OCI-LY7 (cell line): Measurements from ENCODE around the gene CLIP3. TPM values are rescaled to one million over a fixed set of nuclear protein-coding genes. Genes with fewer than 3 reads are reported as not detected.
"Not testable (repeated sequence)": the region's sequence is repeated elsewhere in the genome, so short reads cannot be mapped to it uniquely, and the experiment has no call there.

Source experiments
- BruUV-seq: library from RNA; stranded (reverse); fragments of 400-500 nt; replicated peaks from 2 replicates; lab custom pipeline; 2021; lab: Mats Ljungman, UMichigan
- CTCF ChIA-PET: fragments of 300-600 bp; sonication (Branson Sonifier 250); formaldehyde crosslinking; loops from one replicate; lab custom pipeline; 2022; ENCODE audit warnings: antibody characterized with exemption; ENCODE audit not compliant: unreplicated experiment; lab: Charles Lee
- POLR2A ChIA-PET: fragments of 300-600 bp; sonication (Branson Sonifier 250); formaldehyde crosslinking; loops from one replicate; lab custom pipeline; 2022; ENCODE audit warnings: antibody characterized with exemption; lab: Charles Lee
- DNase-seq: peaks from one replicate; pipeline ENCODE4 v3.0.0-alpha.2; 2015; ENCODE audit warnings: low spot score
- H2AFZ ChIP-seq: fragments of 200-600 bp; sonication (generic), shearing (Covaris generic); 2 replicates; pipeline ENCODE4 v1.6.1; 2014; ENCODE audit warnings: mild to moderate bottlenecking, antibody characterized with exemption, low read length, moderate library complexity
- H3K27ac ChIP-seq: fragments of 200-600 bp; sonication (generic); 2 replicates; pipeline ENCODE4 v1.5.1; 2014; ENCODE audit warnings: mixed run types, low read depth, mild to moderate bottlenecking, moderate library complexity, low read length, inconsistent platforms; ENCODE audit not compliant: poor library complexity, severe bottlenecking
- H3K36me3 ChIP-seq: fragments of 200-600 bp; sonication (generic); 2 replicates; pipeline ENCODE4 v1.6.1; 2014; ENCODE audit warnings: mild to moderate bottlenecking, antibody characterized with exemption, low read length, moderate library complexity, mixed read lengths; ENCODE audit not compliant: insufficient read depth
- H3K4me1 ChIP-seq: fragments of 200-600 bp; sonication (generic); 2 replicates; pipeline ENCODE4 v1.5.1; 2014; ENCODE audit warnings: mild to moderate bottlenecking, low read length; ENCODE audit not compliant: insufficient read depth, poor library complexity, severe bottlenecking
- H3K4me2 ChIP-seq: fragments of 200-600 bp; sonication (generic); 2 replicates; pipeline ENCODE4 v1.6.1; 2014; ENCODE audit warnings: mild to moderate bottlenecking, low read length
- H3K4me3 ChIP-seq: fragments of 200-600 bp; sonication (generic); 2 replicates; pipeline ENCODE4 v1.5.1; 2014; ENCODE audit warnings: mild to moderate bottlenecking, low read depth, low read length; ENCODE audit not compliant: poor library complexity, severe bottlenecking
- H3K79me2 ChIP-seq: fragments of 200-600 bp; sonication (generic); 2 replicates; pipeline ENCODE4 v1.6.1; 2016; ENCODE audit warnings: low read depth, mild to moderate bottlenecking, low read length, moderate library complexity, mixed read lengths; ENCODE audit not compliant: insufficient read depth
- H3K9me2 ChIP-seq: fragments of 200-600 bp; sonication (generic); 2 replicates; pipeline ENCODE4 v1.6.1; 2016; ENCODE audit warnings: mild to moderate bottlenecking, low read length, mixed read lengths; ENCODE audit not compliant: insufficient read depth
- H3K9me3 ChIP-seq: fragments of 200-600 bp; sonication (generic); 2 replicates; pipeline ENCODE4 v1.6.1; 2014; ENCODE audit warnings: mild to moderate bottlenecking, mixed run types, low read length, mixed read lengths
- H4K20me1 ChIP-seq: fragments of 200-600 bp; sonication (generic); 2 replicates; pipeline ENCODE4 v1.6.1; 2014; ENCODE audit warnings: mild to moderate bottlenecking, antibody characterized with exemption, low read length, moderate library complexity, mixed read lengths; ENCODE audit not compliant: insufficient read depth
- EZH2phosphoT487 ChIP-seq: fragments of 200-600 bp; sonication (generic); IDR thresholded peaks from 2 replicates; pipeline ENCODE4 v1.6.1; 2018; ENCODE audit warnings: low read depth, borderline replicate concordance, mild to moderate bottlenecking, mixed run types, antibody characterized with exemption, low read length, moderate library complexity, mixed read lengths
- intact Hi-C: fragments of 100-400 bp; cut with micrococcal nuclease; formaldehyde crosslinking; loops from one replicate; pipeline ENCODE4 v1.10.0; 2022; ENCODE audit not compliant: unreplicated experiment
- total RNA-seq, 2 experiments: library from RNA; depleted of rRNA in 1 of 2; stranded (reverse); fragments of >200 nt in 1 of 2; shearing (Covaris generic) in 1 of 2; gene quantifications; 2 replicates each; pipeline ENCODE4 v1.2.3, GENCODE V29; 2014 to 2022
- TF ChIP-seq, protein P1 (sequence below): fragments of 200-600 bp; sonication (generic); conservative IDR thresholded peaks from 2 replicates; pipeline ENCODE4 v1.5.1; 2014; ENCODE audit warnings: mild to moderate bottlenecking, antibody characterized with exemption, low read length, moderate library complexity, mixed read lengths

Gene CLIP3
- total RNA-seq, 2 experiments from 2014 or later: 0.66 to 2.4 TPM

DNA sequence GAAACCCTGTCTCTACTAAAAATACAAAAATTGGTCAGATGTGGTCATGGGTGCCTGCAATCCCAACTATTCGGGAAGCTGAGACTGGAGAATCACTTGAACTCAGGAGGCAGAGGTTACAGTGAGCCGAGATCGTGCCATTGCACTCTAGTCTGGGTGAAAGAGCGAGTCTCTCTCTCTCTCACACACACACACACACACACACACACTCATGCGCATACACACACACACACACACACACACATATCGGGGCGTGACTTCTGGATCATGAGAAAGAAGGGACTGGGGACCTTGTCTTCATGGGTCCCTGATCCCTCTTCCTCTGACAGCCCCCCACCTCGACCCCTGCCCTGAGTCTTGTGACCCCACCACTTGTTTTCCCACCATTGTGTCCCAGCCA, 49.5 kb downstream of the CLIP3 start:
- Histone ChIP-seq H2AFZ (no peak overlapping the region), H4K20me1 (no peaks in the 10 kb centered on the region), H3K4me3 (no peak overlapping the region), H3K4me2 (no peak overlapping the region), H3K9me3 (no peaks in the 10 kb centered on the region), H3K4me1 (peaks cover 5% of the 10 kb centered on the region), H3K9me2 (no peaks in the 10 kb centered on the region), H3K27ac (no peak overlapping the region), H3K36me3 (no peaks in the 10 kb centered on the region), H3K79me2 (no peaks in the 10 kb centered on the region)
- DNase-seq: no peak
- POLR2A ChIA-PET: no interaction called here
- CTCF ChIA-PET: interaction anchor here (0.6 kb wide), 1 partner anchor 144 kb away, joined by 8 read pairs; no protein-coding TSS in a partner anchor
- TF ChIP-seq, protein P1, sequence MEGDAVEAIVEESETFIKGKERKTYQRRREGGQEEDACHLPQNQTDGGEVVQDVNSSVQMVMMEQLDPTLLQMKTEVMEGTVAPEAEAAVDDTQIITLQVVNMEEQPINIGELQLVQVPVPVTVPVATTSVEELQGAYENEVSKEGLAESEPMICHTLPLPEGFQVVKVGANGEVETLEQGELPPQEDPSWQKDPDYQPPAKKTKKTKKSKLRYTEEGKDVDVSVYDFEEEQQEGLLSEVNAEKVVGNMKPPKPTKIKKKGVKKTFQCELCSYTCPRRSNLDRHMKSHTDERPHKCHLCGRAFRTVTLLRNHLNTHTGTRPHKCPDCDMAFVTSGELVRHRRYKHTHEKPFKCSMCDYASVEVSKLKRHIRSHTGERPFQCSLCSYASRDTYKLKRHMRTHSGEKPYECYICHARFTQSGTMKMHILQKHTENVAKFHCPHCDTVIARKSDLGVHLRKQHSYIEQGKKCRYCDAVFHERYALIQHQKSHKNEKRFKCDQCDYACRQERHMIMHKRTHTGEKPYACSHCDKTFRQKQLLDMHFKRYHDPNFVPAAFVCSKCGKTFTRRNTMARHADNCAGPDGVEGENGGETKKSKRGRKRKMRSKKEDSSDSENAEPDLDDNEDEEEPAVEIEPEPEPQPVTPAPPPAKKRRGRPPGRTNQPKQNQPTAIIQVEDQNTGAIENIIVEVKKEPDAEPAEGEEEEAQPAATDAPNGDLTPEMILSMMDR: no peak
- TF ChIP-seq EZH2phosphoT487: no peak
- no TSS peak for BruUV-seq
- intact Hi-C loops: no loop called here

DNA sequence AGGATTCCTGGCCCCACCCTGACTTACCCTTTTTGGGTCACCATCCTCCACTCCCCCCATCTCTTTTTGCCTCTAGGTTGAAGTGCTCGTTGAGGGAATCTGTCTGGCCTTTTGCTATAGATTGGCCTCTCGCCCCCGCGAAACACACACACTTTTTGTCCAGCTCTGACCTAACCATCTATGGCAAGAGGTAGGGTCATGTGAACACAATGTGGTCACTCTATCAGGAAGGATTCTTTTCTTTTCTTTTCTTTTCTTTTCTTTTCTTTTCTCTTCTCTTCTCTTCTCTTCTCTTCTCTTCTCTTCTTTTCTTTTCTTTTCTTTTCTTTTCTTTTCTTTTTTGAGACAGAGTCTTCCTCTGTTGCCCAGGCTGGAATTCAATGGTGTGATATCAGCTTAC, 51.7 kb downstream of the CLIP3 start:
- CTCF ChIA-PET: not testable (repeated sequence)

DNA sequence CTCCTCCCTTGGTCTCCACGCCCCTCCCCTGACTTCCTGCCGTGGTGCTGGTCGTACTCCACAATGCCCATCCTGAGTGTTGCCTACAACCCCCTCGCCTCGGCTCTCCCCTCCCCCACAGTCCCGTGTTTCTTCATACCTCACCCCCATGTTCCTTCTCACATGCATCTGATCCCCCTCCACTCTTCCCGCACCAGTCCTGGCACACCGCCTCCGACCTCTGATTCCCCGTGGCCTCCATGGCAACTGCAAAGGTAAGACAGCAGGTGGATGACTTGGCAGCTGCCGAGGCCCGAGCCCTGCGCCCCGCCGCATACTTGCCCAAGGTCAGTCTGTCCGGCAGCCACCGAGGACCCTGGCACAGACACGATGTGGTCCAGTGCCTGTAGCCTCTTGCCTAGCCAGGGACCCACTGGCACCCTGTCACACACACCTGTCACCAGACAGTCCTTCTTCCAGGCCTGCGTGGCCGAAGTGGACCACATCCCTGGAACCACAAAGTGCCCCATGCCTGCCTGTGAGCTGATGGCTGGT, 53.8 kb downstream of the CLIP3 start:
- no TSS peak for BruUV-seq
- TF ChIP-seq, protein P1: no peak
- no peak for TF ChIP-seq EZH2phosphoT487
- intact Hi-C loops: no loop called here
- H3K9me3 ChIP-seq: no peaks in the 10 kb centered on the region
- H2AFZ ChIP-seq: no peak overlapping the region
- H3K27ac ChIP-seq: no peak overlapping the region
- ChIA-PET POLR2A (no interaction called here), CTCF (no interaction called here)
- no peaks in the 10 kb centered on the region for H3K9me2 ChIP-seq
- H4K20me1 ChIP-seq: no peaks in the 10 kb centered on the region
- no peaks in the 10 kb centered on the region for H3K79me2 ChIP-seq
- DNase-seq: no peak
- H3K36me3 ChIP-seq: no peaks in the 10 kb centered on the region
- no peaks in the 10 kb centered on the region for H3K4me1 ChIP-seq
- no peak overlapping the region for H3K4me3 ChIP-seq
- no peak overlapping the region for H3K4me2 ChIP-seq

More for the DNA sequence above, 51.7 kb downstream of the CLIP3 start:
- H3K9me2 ChIP-seq, H3K27ac ChIP-seq, H3K9me3 ChIP-seq, H2AFZ ChIP-seq, POLR2A ChIA-PET, BruUV-seq, H3K4me2 ChIP-seq, H4K20me1 ChIP-seq, H3K79me2 ChIP-seq, H3K4me1 ChIP-seq, DNase-seq, intact Hi-C loops, H3K4me3 ChIP-seq, H3K36me3 ChIP-seq: not testable (repeated sequence)
